GM19351 (cell line): ENCODE results near the gene TNFRSF9.
"Not testable (repeated sequence)": the region's sequence is repeated elsewhere in the genome, so short reads cannot be mapped to it uniquely, and the experiment has no call there.

Experiments
- ATAC-seq: cut with Tn5 transposase; IDR thresholded peaks from one replicate; pipeline ENCODE4 v1.9.1; 2021; ENCODE audit warnings: mild to moderate bottlenecking, moderate library complexity; ENCODE audit not compliant: unreplicated experiment

The TNFRSF9 gene

GRCh38 chr1:7940745-7941436, at the start of gene TNFRSF9:
TNFRSF9 (minus strand) TSS chr1:7940839; CDS start chr1:7939994, 845 bp downstream.
- ATAC-seq, result no peak

GRCh38 chr1:7989762-7990428, 49.3 kb upstream of the TNFRSF9 start:
- no peak for ATAC-seq

GRCh38 chr1:7988576-7988975, 47.9 kb upstream of the TNFRSF9 start:
- ATAC-seq, result no peak

GRCh38 chr1:7987528-7987927, 46.9 kb upstream of the TNFRSF9 start:
- ATAC-seq, result no peak

GRCh38 chr1:7985851-7986612, 45.4 kb upstream of the TNFRSF9 start:
- ATAC-seq, result no peak

GRCh38 chr1:7984811-7985210, 44.2 kb upstream of the TNFRSF9 start:
- ATAC-seq, result no peak

GRCh38 chr1:7983086-7983778, 42.6 kb upstream of the TNFRSF9 start:
- ATAC-seq, result no peak

GRCh38 chr1:7980984-7981383, 40.3 kb upstream of the TNFRSF9 start:
- ATAC-seq, result no peak

GRCh38 chr1:7975212-7975865, 34.7 kb upstream of the TNFRSF9 start:
- ATAC-seq, result no peak

GRCh38 chr1:7973086-7973485, 32.4 kb upstream of the TNFRSF9 start:
- no peak for ATAC-seq

GRCh38 chr1:7972285-7972684, 31.6 kb upstream of the TNFRSF9 start:
- no peak for ATAC-seq

- no peak for ATAC-seq
These were observed 30.4 kb upstream of the TNFRSF9 start for GRCh38 chr1:7971024-7971423.

GRCh38 chr1:7970246-7970645, 29.6 kb upstream of the TNFRSF9 start:
- ATAC-seq, result no peak

GRCh38 chr1:7967651-7968050, 27.0 kb upstream of the TNFRSF9 start:
- no peak for ATAC-seq

- no peak for ATAC-seq
These were observed 26.6 kb upstream of the TNFRSF9 start for GRCh38 chr1:7967196-7967595.

- no peak for ATAC-seq
These were observed 23.8 kb upstream of the TNFRSF9 start for GRCh38 chr1:7964476-7964875.

GRCh38 chr1:7963841-7964240, 23.2 kb upstream of the TNFRSF9 start:
- not testable (repeated sequence) for ATAC-seq

- not testable (repeated sequence) for ATAC-seq
These were observed 22.7 kb upstream of the TNFRSF9 start for GRCh38 chr1:7963378-7963730.

- no peak for ATAC-seq
These were observed 22.2 kb upstream of the TNFRSF9 start for GRCh38 chr1:7962636-7963377.

- no peak for ATAC-seq
These were observed 21.3 kb upstream of the TNFRSF9 start for GRCh38 chr1:7962014-7962335.
